ENCODE results near the gene ZNF839.
"Not testable (repeated sequence)": the region's sequence is repeated elsewhere in the genome, so short reads cannot be mapped to it uniquely, and the experiment has no call there.

ZNF839 gene

GRCh38 chr14:102344084-102344483 lies 24.5 kb downstream of the ZNF839 start:
- no peak for DNase-seq

GRCh38 chr14:102344485-102344884 lies 24.9 kb downstream of the ZNF839 start:
- DNase-seq, result no peak

DNA sequence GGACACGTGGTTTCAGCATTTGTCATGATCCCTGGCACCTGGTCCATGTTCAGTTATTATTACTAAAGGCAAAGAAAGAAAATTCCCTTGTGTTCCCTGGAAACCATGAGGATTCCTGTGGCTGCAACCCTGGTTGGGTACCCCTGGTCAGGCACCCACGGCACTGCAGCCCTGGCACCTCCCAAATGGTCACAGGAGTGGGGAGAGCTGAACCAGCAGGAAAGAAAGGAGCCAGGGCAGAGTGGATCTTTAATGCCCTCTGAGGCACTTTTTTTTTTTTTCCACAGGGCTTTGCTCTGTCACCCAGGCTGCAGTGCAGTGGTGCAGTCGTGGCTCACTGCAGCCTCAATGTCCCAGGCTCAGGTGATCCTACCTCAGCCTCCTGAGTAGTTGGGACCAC lies 25.7 kb downstream of the ZNF839 start:
- DNase-seq, result no peak

DNA sequence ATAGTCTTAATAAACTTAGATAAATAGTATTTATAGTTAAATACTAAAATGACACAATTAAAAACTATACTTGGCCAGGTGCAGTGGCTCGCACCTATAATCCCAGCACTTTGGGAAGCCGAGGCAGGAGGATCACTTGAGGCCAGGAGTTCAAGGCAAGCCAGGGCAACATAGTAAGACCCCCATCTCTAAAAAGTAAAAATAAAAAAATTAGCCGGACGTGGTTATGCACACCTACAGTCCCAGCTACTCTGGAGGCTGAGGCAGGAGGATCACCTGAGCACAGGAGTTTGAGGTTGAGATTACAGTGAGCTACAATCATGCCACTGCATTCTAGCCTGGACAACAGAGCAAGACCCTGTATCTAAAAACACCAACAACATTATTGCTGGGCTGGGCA lies 27.1 kb downstream of the ZNF839 start:
- no peak for DNase-seq

DNA sequence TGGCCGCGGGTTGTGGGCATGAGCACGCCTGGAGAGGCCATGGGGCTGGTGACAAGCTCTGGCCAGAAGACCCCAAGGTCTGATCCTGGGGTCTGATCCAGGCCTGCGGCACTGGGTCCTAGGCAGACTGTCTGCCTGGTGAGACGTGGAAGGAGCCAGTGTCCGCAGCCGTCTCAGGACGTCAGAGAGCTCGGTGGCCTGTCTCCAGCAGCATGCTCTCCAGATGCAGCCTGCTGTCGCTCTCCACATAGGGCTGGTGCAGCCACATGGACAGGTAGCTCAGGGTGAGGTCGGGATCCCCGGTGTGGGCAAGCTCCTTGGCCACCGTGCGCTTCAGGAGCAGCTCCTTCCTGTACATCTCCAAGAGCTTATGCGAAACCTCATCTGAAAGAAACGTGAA lies 28.8 kb downstream of the ZNF839 start:
- DNase-seq, result no peak

DNA sequence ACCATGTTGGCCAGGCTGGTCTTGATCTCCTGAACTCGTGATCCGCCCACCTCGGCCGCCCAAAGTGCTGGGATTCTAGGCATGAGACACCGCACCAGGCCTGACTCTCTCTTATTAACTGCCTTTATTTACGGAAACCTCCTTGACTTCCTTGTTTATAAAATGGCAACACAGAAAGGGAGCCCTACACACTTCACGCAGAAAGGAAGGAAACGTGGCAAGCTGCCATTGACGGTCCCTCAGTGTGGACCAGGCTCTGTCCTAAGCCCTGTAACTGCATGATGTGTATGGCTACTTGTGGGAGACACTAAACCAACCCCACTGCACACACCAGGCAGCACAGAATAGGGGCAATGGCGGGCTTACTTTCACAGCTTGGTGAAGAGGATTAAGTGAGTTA lies 31.5 kb downstream of the ZNF839 start:
- DNase-seq, result no peak

DNA sequence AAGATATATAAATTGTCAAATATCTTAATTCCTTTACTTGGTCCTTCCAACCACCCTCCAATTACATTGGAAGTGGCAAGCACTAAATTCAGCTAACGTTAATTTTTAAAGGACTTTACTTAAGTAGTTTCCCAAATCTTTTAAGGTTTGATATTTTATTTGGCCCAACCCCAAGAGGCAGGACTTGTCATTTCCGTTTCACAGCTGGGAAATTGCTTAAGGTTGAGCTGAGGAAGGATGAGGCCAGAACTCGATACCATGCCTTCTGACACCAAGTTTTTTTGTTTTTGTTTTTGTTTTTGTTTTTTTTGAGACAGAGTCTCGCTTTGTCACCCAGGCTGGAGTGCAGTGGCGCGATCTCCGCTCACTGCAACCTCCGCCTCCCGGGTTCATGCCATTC lies 32.0 kb downstream of the ZNF839 start:
- DNase-seq, result not testable (repeated sequence)

DNA sequence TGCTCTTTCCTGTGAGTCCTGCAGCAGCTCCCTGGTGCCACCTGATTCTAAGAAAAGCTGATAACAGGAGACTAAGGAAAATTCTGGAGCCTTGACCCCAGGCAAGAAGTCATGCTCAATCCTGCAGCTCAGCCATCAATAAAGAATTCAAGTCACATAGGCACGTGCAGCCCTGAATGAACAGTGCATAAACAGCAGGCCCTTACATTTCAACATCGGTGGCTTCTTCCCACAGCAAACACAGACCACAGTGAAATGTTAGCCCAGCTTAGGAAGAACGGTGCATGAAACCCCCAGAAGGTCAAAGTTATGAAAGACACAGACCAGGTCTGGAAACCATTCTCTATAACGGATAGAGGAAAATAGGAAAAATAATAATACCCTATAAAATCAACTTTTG lies 32.7 kb downstream of the ZNF839 start:
- no peak for DNase-seq

GRCh38 chr14:102353126-102353619 lies 33.6 kb downstream of the ZNF839 start:
- no peak for DNase-seq

- no peak for DNase-seq
These were observed 36.7 kb downstream of the ZNF839 start for GRCh38 chr14:102356280-102356679.

DNA sequence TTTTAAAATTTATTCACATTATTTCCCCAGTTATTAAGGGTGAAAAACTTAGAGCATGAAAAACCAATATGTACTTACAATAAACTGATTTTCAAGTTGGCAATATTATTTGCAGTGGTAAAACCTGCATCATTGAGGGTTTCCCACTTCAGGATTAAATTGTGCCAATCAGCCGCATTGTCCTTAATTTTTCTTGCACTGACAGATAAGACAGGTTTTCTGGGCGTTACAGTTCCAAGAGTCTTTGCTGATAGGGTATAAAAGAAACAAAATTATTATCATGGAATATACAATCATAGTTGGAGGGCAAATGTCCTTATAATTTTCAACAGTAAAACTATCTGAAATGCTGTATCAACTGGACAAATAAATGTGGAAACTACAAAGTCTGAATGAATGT lies 39.8 kb downstream of the ZNF839 start:
- DNase-seq, result no peak

DNA sequence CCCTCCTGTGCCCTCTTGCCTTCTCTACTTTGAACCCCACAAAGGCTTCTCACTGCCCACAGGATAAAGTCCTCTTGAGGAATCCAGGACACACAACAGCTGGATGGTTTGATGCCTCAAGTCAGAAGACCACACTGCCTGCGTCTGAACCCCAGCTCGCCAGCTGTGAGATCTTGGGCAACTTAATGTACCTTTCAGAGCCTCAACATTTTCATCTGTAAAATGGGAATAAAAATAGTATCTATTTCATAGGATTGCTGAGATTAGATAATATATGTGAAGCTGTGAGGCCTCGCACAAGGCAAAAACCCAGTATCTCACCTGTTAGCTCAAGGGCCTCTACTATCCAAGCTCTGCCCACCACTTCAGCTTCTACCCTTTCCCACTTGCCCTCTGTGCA lies 40.8 kb downstream of the ZNF839 start:
- no peak for DNase-seq

DNA sequence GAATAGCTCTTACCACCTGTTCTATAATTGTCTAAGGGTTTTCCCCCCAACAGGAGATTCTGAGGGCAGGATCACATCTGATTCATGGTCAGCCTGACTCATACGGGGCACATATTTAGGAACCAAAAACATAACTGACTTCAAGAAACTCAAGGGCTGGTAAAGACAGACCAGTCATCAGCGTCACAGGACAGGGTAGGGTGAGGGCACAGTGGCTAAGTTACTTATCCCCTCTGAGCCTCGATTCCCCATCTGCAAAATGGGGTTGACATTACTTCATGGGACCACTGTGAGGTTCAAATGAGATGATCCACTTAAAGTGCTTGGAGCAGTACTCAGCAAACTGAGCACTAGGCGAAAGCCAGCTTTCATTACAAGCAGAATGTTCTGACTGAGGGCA lies 42.5 kb downstream of the ZNF839 start:
- peak; percentile 73 for DNase-seq

- peak; percentile 98 for DNase-seq
These were observed 43.1 kb downstream of the ZNF839 start, which contains the start of the genes CINP and TECPR2 for GRCh38 chr14:102362545-102363181. Gene CINP (minus strand): TSS chr14:102362890. CDS start chr14:102362851, 39 bp downstream. Gene TECPR2 (plus strand): TSS chr14:102362941. CDS start chr14:102376722, 13,781 bp downstream.

DNA sequence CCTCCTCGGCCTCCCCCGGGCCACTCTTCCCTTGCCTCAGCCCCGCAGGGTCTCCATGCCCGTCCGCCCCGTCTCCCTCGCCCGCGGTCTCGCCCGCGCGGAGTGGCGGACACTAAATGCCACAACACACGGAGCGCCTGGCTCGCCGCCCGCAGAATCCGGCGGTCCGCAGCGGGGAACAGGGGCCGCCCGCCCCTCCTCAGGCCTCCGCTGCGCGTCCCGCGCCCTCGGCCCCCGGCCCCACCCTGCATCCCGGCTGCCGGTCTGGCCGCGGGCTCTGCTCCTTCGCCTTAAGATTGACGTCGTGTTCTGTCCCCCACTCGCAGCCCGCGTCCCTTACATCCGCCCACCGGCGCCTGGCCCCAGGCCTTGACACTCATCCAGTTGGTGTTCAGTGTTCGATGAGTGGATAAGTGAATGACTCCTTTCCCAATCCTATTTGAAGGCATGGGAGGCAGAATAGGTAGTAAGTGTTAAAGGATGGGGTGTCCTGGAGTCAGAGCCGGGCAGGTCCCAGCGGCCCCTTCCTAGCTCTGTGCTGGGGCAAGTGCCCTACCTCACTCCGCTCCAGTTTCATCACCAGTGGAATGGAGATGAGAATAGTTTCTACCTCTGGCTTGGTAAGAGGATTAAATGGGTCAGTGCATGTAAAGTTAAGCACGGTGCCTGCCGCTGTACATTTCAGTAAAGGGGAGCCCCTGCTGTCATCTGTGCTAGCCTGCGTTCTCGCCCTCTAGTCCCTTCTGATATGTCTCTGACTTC lies 43.8 kb downstream of the ZNF839 start:
- peak; percentile 60 for DNase-seq

DNA sequence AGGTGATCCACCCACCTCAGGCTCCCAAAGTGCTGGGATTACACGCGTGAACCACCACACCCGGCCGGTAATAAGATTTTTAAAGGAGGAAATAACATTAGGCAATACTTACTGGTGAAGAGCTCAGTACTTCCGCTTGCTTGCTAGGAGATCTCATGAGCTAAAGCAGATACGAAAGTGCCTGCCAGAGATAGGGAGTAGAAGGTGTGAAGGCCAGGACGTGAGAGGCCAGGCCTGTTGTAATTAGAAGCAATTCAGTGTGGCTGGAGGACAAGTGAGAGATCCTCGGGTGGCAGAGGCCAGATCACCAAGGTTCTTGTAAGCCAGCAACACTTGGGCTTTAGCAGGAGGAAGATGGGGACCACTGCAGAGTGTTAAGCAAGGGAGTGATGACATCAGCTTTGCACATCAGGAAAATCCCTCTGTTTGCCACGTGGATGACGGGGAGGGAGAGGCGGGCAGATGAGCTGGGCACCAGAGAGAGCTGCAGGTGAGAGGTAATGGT lies 50.8 kb downstream of the ZNF839 start:
- no peak for DNase-seq

DNA sequence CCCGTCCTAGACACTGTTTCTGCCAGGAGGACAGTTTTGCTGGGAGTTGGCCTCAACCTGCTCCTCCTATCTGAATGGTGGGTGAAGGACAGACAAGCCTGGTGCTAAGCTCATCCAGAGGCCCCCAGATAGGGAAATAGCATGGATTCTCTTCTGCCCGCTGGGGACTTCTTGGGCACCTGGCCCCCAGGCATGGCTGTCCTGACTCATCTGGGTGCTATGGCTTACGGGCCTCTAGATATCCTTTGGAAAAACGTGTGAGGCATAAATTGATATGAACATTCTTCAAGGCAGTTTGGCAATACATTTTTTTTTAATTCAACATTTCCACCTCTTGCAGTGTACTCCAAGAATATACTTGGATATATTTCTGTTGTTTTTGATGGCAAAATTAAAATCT lies 51.8 kb downstream of the ZNF839 start:
- no peak for DNase-seq

GRCh38 chr14:102373110-102373509 lies 53.6 kb downstream of the ZNF839 start:
- no peak for DNase-seq

GRCh38 chr14:102374264-102374663 lies 54.7 kb downstream of the ZNF839 start:
- DNase-seq, result no peak

GRCh38 chr14:102375119-102375518 lies 55.6 kb downstream of the ZNF839 start:
- DNase-seq, result peak; percentile 37

GRCh38 chr14:102377696-102378095 lies 58.1 kb downstream of the ZNF839 start:
- no peak for DNase-seq

DNA sequence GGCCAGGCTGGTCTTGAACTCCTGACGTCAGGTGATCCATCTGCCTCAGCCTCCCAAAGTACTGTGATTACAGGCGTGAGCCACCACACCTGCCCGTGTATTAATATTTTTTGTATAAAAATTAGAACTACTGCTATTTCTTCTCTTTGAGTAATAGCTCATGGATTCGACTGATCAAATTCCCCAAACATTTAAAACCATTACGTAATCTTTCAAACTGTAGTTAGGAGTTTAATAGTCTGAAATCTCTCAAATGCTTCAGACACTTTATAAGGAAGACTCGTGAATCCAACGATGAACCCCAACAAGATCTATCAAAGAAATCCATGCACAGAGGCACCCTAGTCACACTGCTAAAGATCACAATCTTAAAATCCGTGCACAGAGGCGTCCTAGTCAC lies 59.3 kb downstream of the ZNF839 start:
- no peak for DNase-seq

GRCh38 chr14:102387086-102387485 lies 67.5 kb downstream of the ZNF839 start:
- no peak for DNase-seq

DNA sequence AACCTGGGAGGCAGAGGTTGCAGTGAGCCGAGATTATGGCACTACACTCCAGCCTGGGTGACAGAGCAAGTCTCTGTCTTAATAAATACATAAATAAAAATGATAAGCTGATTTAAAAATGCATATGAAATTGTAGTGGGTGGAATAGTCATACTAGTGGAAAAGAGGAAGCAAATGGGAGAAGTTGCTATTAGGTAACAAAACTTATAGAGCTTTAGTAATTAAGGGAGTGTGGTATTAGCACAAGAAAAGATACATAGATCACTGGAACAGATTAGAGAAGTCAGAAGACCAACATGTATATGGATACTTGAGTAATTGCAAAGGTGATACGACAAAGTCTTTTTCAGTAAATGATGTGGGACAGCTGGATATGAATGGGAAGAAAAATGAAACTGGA lies 69.7 kb downstream of the ZNF839 start:
- DNase-seq, result no peak

Measured in stimulated activated CD4-positive, alpha-beta T cell treated with anti-CD3 and anti-CD28 coated beads, Interleukin-15, amount 100 ng/mL, for 24 hours (primary cell).